ENCODE data around the gene CCDC171.
"Not testable (repeated sequence)": the region's sequence is repeated elsewhere in the genome, so short reads cannot be mapped to it uniquely, and the experiment has no call there.

Gene CCDC171

GRCh38 chr9:15552636-15553527 lies at the start of gene CCDC171:
TSS of gene CCDC171 (plus strand) at chr9:15553043. CDS start at chr9:15564089, 11,046 bp downstream.
- DNase-seq (ENCODE audit: low read depth) = peak; percentile 89

GRCh38 chr9:15505921-15506320 lies 46.9 kb upstream of the CCDC171 start:
- DNase-seq (ENCODE audit: low read depth) = no peak

- no peak for DNase-seq (ENCODE audit: low read depth)
Observed at GRCh38 chr9:15509931-15510788, 42.7 kb upstream of the CCDC171 start.

- DNase-seq (ENCODE audit: low read depth) = peak; percentile 34
Observed at GRCh38 chr9:15510789-15511575, 41.9 kb upstream of the CCDC171 start, which contains the start of gene PSIP1. TSS of gene PSIP1 (minus strand) at chr9:15510970. CDS start at chr9:15510188, 782 bp downstream.

- DNase-seq (ENCODE audit: low read depth) = no peak
Observed at GRCh38 chr9:15512204-15512603, 40.6 kb upstream of the CCDC171 start.

- DNase-seq (ENCODE audit: low read depth) = no peak
Observed at GRCh38 chr9:15512889-15513288, 40.0 kb upstream of the CCDC171 start.

GRCh38 chr9:15513335-15513734 lies 39.5 kb upstream of the CCDC171 start:
- DNase-seq (ENCODE audit: low read depth) = no peak

GRCh38 chr9:15519831-15520230 lies 33.0 kb upstream of the CCDC171 start:
- no peak for DNase-seq (ENCODE audit: low read depth)

- DNase-seq (ENCODE audit: low read depth) = no peak
Observed at GRCh38 chr9:15521254-15521653, 31.6 kb upstream of the CCDC171 start.

GRCh38 chr9:15522130-15522755 lies 30.6 kb upstream of the CCDC171 start:
- no peak for DNase-seq (ENCODE audit: low read depth)

GRCh38 chr9:15524845-15525455 lies 27.9 kb upstream of the CCDC171 start:
- no peak for DNase-seq (ENCODE audit: low read depth)

GRCh38 chr9:15525958-15526357 lies 26.9 kb upstream of the CCDC171 start:
- no peak for DNase-seq (ENCODE audit: low read depth)

- not testable (repeated sequence) for DNase-seq (ENCODE audit: low read depth)
Observed at GRCh38 chr9:15527035-15527434, 25.8 kb upstream of the CCDC171 start.

- no peak for DNase-seq (ENCODE audit: low read depth)
Observed at GRCh38 chr9:15529566-15530324, 23.1 kb upstream of the CCDC171 start.

GRCh38 chr9:15531380-15531779 lies 21.5 kb upstream of the CCDC171 start:
- no peak for DNase-seq (ENCODE audit: low read depth)

GRCh38 chr9:15541872-15542271 lies 11.0 kb upstream of the CCDC171 start:
- DNase-seq (ENCODE audit: low read depth) = no peak

- no peak for DNase-seq (ENCODE audit: low read depth)
Observed at GRCh38 chr9:15542624-15543023, 10.2 kb upstream of the CCDC171 start.

GRCh38 chr9:15543047-15543813 lies 9.6 kb upstream of the CCDC171 start:
- no peak for DNase-seq (ENCODE audit: low read depth)

- DNase-seq (ENCODE audit: low read depth) = no peak
Observed at GRCh38 chr9:15549611-15550010, 3.2 kb upstream of the CCDC171 start.

- no peak for DNase-seq (ENCODE audit: low read depth)
Observed at GRCh38 chr9:15553528-15553898, 670 bp downstream of the CCDC171 start.

Data from non-pigmented ciliary epithelial cell (primary cell).